HCT116 (cell line): Measurements from ENCODE around the gene GAS2. TPM values are rescaled to one million over a fixed set of nuclear protein-coding genes. Genes with fewer than 3 reads are reported as not detected.

Experiments
- ATAC-seq: fragments of 200-7000 bp; cut with Tn5 transposase; 2 replicates; pipeline ENCODE4 v1.9.1; 2020; ENCODE audit warnings: mild to moderate bottlenecking, moderate library complexity
- BruUV-seq: library from RNA; stranded (reverse); fragments of 400-500 nt; replicated peaks from 2 replicates; lab custom pipeline; 2021; lab: Mats Ljungman, UMichigan
- CTCF ChIA-PET: fragments of 300-600 bp; sonication (Branson Sonifier 250); formaldehyde crosslinking; loops from one replicate; lab custom pipeline; 2021; ENCODE audit warnings: antibody characterized with exemption; lab: Charles Lee
- POLR2A ChIA-PET: fragments of 300-600, 350-600 bp; sonication (Branson Sonifier 250); formaldehyde crosslinking; loops from one replicate; lab custom pipeline; 2021; ENCODE audit warnings: antibody characterized with exemption; lab: Charles Lee
- RAD21 ChIA-PET, 2 experiments: fragments of 300-600 bp; sonication (Branson Sonifier 250); formaldehyde crosslinking; loops; one replicate each; lab custom pipeline; 2023; ENCODE audit warnings: low total read pairs in 2 of 2; ENCODE audit not compliant: uncharacterized antibody in 2 of 2, unreplicated experiment in 2 of 2, low non-redundant PET in 1 of 2; lab: Charles Lee
- DNase-seq: peaks from one replicate; pipeline ENCODE4 v3.0.0-alpha.2; 2010; ENCODE audit warnings: low read depth, low spot score
- H2AFZ ChIP-seq: fragments of 200-600 bp; shearing (Covaris generic), sonication (generic); 2 replicates; pipeline ENCODE4 v1.6.1; 2017; ENCODE audit warnings: low read depth, mixed run types, mixed read lengths, antibody characterized with exemption, low read length; ENCODE audit not compliant: poor library complexity, severe bottlenecking
- H3K27ac ChIP-seq: 2 replicates; pipeline ENCODE4 v1.5.1; 2012; ENCODE audit warnings: low read depth, low read length
- H3K27me3 ChIP-seq: fragments of 200-600 bp; sonication (generic); 2 replicates; pipeline ENCODE4 v1.6.1; 2016; ENCODE audit warnings: mixed run types, low read length, mixed read lengths; ENCODE audit not compliant: insufficient read depth
- H3K36me3 ChIP-seq, 2 experiments: fragments of 200-500 bp in 1 of 2; fragments of 200-600 bp in 1 of 2; sonication (Bioruptor generic) in 1 of 2; sonication (generic) in 1 of 2; 2 replicates each; pipeline versions ENCODE4 v1.5.1 to v1.6.1; 2014 to 2016; ENCODE audit warnings: low read length in 2 of 2, inconsistent platforms in 1 of 2, mixed read lengths in 1 of 2, mixed run types in 1 of 2; ENCODE audit not compliant: insufficient read depth in 2 of 2, control insufficient read depth in 1 of 2
- H3K4me1 ChIP-seq, 2 experiments: fragments of 200-600 bp in 1 of 2; sonication (generic) in 1 of 2; 2 replicates each; pipeline versions ENCODE4 v1.5.1 to v1.6.1; 2012 to 2017; ENCODE audit warnings: low read length in 2 of 2, inconsistent platforms in 1 of 2, mild to moderate bottlenecking in 1 of 2, mixed read lengths in 1 of 2, mixed run types in 1 of 2, moderate library complexity in 1 of 2; ENCODE audit not compliant: insufficient read depth in 2 of 2, control insufficient read depth in 1 of 2
- H3K4me2 ChIP-seq: fragments of 200-600 bp; sonication (generic); 2 replicates; pipeline ENCODE4 v1.6.1; 2017; ENCODE audit warnings: mixed run types, low read length, mixed read lengths
- H3K4me3 ChIP-seq, 2 experiments: fragments of 200-600 bp in 1 of 2; sonication (generic) in 1 of 2; replicated peaks in 1 of 2; 2 replicates each; pipeline ENCODE4 v1.5.1; 2011 to 2016; ENCODE audit warnings: low read length in 2 of 2, control low read depth in 1 of 2, low read depth in 1 of 2, mild to moderate bottlenecking in 1 of 2, mixed read lengths in 1 of 2, mixed run types in 1 of 2
- H3K79me2 ChIP-seq: fragments of 200-600 bp; sonication (generic); 2 replicates; pipeline ENCODE4 v1.6.1; 2017; ENCODE audit warnings: mild to moderate bottlenecking, mixed run types, low read length, moderate library complexity, mixed read lengths; ENCODE audit not compliant: insufficient read depth
- H3K9ac ChIP-seq: fragments of 200-600 bp; sonication (generic); 2 replicates; pipeline ENCODE4 v1.6.1; 2016; ENCODE audit warnings: low read length, mixed read lengths
- H3K9me2 ChIP-seq: fragments of 200-600 bp; sonication (generic), shearing (Covaris generic); 2 replicates; pipeline ENCODE4 v1.6.1; 2017; ENCODE audit warnings: mixed run types, mild to moderate bottlenecking, moderate library complexity; ENCODE audit not compliant: insufficient read depth
- H3K9me3 ChIP-seq, 2 experiments: fragments of 200-500 bp in 1 of 2; fragments of 200-600 bp in 1 of 2; sonication (Bioruptor generic) in 1 of 2; sonication (generic) in 1 of 2; 2 replicates each; pipeline ENCODE4 v1.6.1; 2014 to 2017; ENCODE audit warnings: low read length in 2 of 2, mixed read lengths in 2 of 2, inconsistent platforms in 1 of 2, low read depth in 1 of 2, mild to moderate bottlenecking in 1 of 2, mixed run types in 1 of 2, moderate library complexity in 1 of 2; ENCODE audit not compliant: control insufficient read depth in 1 of 2, insufficient read depth in 1 of 2
- H4K20me1 ChIP-seq: fragments of 200-600 bp; sonication (generic), shearing (Covaris generic); 2 replicates; pipeline ENCODE4 v1.6.1; 2017; ENCODE audit warnings: mixed run types, mild to moderate bottlenecking, moderate library complexity; ENCODE audit not compliant: insufficient read depth
- ATF3 ChIP-seq: IDR thresholded peaks from 2 replicates; pipeline ENCODE4 v1.6.1; 2012
- CBX3 ChIP-seq: IDR thresholded peaks from 2 replicates; pipeline ENCODE4 v1.6.1; 2012; ENCODE audit warnings: low read depth
- CEBPB ChIP-seq: IDR thresholded peaks from 2 replicates; pipeline ENCODE4 v1.6.1; 2012; ENCODE audit warnings: low read depth
- CTCF ChIP-seq, 3 experiments: fragments of 200-600 bp in 1 of 3; sonication (generic) in 1 of 3; IDR thresholded peaks in 2 of 3; conservative IDR thresholded peaks in 1 of 3; 2 replicates each; pipeline ENCODE4 v1.5.1; 2012 to 2017; ENCODE audit warnings: low read depth in 2 of 3, low read length in 2 of 3, antibody characterized with exemption in 1 of 3, borderline replicate concordance in 1 of 3, control low read depth in 1 of 3, mild to moderate bottlenecking in 1 of 3, mixed read lengths in 1 of 3, mixed run types in 1 of 3, moderate library complexity in 1 of 3; ENCODE audit not compliant: insufficient read depth in 1 of 3
- ELF1 ChIP-seq: IDR thresholded peaks from 2 replicates; pipeline ENCODE4 v1.6.1; 2012; ENCODE audit warnings: low read depth, borderline replicate concordance
- EZH2 ChIP-seq: fragments of 200-600 bp; sonication (generic); IDR thresholded peaks from 2 replicates; pipeline ENCODE4 v1.6.1; 2017; ENCODE audit warnings: antibody characterized with exemption, mixed run types
- JUND ChIP-seq: IDR thresholded peaks from 2 replicates; pipeline ENCODE4 v1.6.1; 2012
- POLR2A ChIP-seq: IDR thresholded peaks from 2 replicates; pipeline ENCODE4 v1.7.0; 2011; ENCODE audit warnings: borderline replicate concordance; ENCODE audit not compliant: insufficient read depth, insufficient read length; ENCODE audit errors: extremely low read depth
- POLR2AphosphoS5 ChIP-seq: IDR thresholded peaks from 2 replicates; pipeline ENCODE4 v1.6.1; 2011; ENCODE audit warnings: mild to moderate bottlenecking, low read depth, low read length, moderate library complexity
- RAD21 ChIP-seq: IDR thresholded peaks from 2 replicates; pipeline ENCODE4 v1.6.1; 2012; ENCODE audit warnings: low read depth, mild to moderate bottlenecking
- SIN3A ChIP-seq: IDR thresholded peaks from 2 replicates; pipeline ENCODE4 v1.6.1; 2012; ENCODE audit warnings: low read depth
- SP1 ChIP-seq: IDR thresholded peaks from 2 replicates; pipeline ENCODE4 v1.6.1; 2012; ENCODE audit warnings: low read depth
- SRF ChIP-seq: IDR thresholded peaks from 2 replicates; pipeline ENCODE4 v1.6.1; 2012; ENCODE audit warnings: low read depth
- TCF7L2 ChIP-seq: IDR thresholded peaks from 2 replicates; pipeline ENCODE4 v1.7.0; 2011; ENCODE audit warnings: borderline replicate concordance, inconsistent platforms; ENCODE audit not compliant: insufficient read depth, insufficient read length; ENCODE audit errors: extremely low read depth
- YY1 ChIP-seq: IDR thresholded peaks from 2 replicates; pipeline ENCODE4 v1.6.1; 2011; ENCODE audit warnings: low read length, low read depth, moderate library complexity, mild to moderate bottlenecking; ENCODE audit not compliant: insufficient replicate concordance; ENCODE audit errors: extremely low read depth
- intact Hi-C: fragments of 100-400 bp; cut with micrococcal nuclease; formaldehyde crosslinking; loops from 2 replicates; pipeline ENCODE4 v1.10.0; 2022
- total RNA-seq: library from RNA; stranded (reverse); gene quantifications from one replicate; pipeline ENCODE4 v1.2.1, GENCODE V29; 2021; ENCODE audit not compliant: unreplicated experiment
- TF ChIP-seq, protein P1 (sequence below): IDR thresholded peaks from 2 replicates; pipeline ENCODE4 v1.6.1; 2011; ENCODE audit warnings: mild to moderate bottlenecking, low read length, moderate library complexity; ENCODE audit not compliant: insufficient replicate concordance; ENCODE audit errors: extremely low read depth
- TF ChIP-seq, protein P2 (sequence below): IDR thresholded peaks from 2 replicates; pipeline ENCODE4 v1.6.1; 2012; ENCODE audit warnings: low read depth
- TF ChIP-seq, protein P3 (sequence below): IDR thresholded peaks from 2 replicates; pipeline ENCODE4 v1.6.1; 2012

The GAS2 gene
- total RNA-seq, 1 experiment from 2014 or later = not detected

- intact Hi-C loops = no loop called here
- Histone ChIP-seq H3K36me3 (no peaks in the 10 kb centered on the region), H3K9ac (no peak overlapping the region), H3K4me3 (no peak overlapping the region), H3K79me2 (no peaks in the 10 kb centered on the region), H4K20me1 (no peaks in the 10 kb centered on the region), H3K27me3 (peaks cover 17% of the 10 kb centered on the region; the same call in 1 of the 2 replicates), H2AFZ (no peak overlapping the region), H3K4me1 (no peaks in the 10 kb centered on the region), H3K9me3 (no peaks in the 10 kb centered on the region), H3K27ac (no peak overlapping the region), H3K9me2 (no peaks in the 10 kb centered on the region), H3K4me2 (no peak overlapping the region)
- no TSS peak for BruUV-seq
- ChIA-PET POLR2A (no interaction called here), CTCF (no interaction called here), RAD21 (no interaction called here)
- TF ChIP-seq CBX3 = no peak
- TF ChIP-seq, protein P1, sequence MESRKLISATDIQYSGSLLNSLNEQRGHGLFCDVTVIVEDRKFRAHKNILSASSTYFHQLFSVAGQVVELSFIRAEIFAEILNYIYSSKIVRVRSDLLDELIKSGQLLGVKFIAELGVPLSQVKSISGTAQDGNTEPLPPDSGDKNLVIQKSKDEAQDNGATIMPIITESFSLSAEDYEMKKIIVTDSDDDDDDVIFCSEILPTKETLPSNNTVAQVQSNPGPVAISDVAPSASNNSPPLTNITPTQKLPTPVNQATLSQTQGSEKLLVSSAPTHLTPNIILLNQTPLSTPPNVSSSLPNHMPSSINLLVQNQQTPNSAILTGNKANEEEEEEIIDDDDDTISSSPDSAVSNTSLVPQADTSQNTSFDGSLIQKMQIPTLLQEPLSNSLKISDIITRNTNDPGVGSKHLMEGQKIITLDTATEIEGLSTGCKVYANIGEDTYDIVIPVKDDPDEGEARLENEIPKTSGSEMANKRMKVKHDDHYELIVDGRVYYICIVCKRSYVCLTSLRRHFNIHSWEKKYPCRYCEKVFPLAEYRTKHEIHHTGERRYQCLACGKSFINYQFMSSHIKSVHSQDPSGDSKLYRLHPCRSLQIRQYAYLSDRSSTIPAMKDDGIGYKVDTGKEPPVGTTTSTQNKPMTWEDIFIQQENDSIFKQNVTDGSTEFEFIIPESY = no peak
- TF ChIP-seq TCF7L2 = no peak
- no peak for TF ChIP-seq ATF3
- TF ChIP-seq, protein P2, sequence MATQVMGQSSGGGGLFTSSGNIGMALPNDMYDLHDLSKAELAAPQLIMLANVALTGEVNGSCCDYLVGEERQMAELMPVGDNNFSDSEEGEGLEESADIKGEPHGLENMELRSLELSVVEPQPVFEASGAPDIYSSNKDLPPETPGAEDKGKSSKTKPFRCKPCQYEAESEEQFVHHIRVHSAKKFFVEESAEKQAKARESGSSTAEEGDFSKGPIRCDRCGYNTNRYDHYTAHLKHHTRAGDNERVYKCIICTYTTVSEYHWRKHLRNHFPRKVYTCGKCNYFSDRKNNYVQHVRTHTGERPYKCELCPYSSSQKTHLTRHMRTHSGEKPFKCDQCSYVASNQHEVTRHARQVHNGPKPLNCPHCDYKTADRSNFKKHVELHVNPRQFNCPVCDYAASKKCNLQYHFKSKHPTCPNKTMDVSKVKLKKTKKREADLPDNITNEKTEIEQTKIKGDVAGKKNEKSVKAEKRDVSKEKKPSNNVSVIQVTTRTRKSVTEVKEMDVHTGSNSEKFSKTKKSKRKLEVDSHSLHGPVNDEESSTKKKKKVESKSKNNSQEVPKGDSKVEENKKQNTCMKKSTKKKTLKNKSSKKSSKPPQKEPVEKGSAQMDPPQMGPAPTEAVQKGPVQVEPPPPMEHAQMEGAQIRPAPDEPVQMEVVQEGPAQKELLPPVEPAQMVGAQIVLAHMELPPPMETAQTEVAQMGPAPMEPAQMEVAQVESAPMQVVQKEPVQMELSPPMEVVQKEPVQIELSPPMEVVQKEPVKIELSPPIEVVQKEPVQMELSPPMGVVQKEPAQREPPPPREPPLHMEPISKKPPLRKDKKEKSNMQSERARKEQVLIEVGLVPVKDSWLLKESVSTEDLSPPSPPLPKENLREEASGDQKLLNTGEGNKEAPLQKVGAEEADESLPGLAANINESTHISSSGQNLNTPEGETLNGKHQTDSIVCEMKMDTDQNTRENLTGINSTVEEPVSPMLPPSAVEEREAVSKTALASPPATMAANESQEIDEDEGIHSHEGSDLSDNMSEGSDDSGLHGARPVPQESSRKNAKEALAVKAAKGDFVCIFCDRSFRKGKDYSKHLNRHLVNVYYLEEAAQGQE = no peak
- TF ChIP-seq, protein P3, sequence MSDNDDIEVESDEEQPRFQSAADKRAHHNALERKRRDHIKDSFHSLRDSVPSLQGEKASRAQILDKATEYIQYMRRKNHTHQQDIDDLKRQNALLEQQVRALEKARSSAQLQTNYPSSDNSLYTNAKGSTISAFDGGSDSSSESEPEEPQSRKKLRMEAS = no peak
- TF ChIP-seq RAD21 = no peak
- TF ChIP-seq CTCF (IDR thresholded peaks at IDR 0.05 in 2 of 3, conservative IDR thresholded peaks at IDR 0.05 in 1 of 3; ENCODE audit: borderline replicate concordance in 1 of 3, insufficient read depth in 1 of 3, low read depth in 2 of 3, low read length in 2 of 3) = no peak
- no peak for TF ChIP-seq CEBPB
- no peak for TF ChIP-seq SIN3A
- no peak for TF ChIP-seq EZH2
- no peak for TF ChIP-seq ELF1
- TF ChIP-seq POLR2A = no peak
- no peak for TF ChIP-seq SRF
- TF ChIP-seq POLR2AphosphoS5 = no peak
- no peak for TF ChIP-seq JUND
- no peak for TF ChIP-seq YY1
- TF ChIP-seq SP1 = no peak
- no peak for DNase-seq
- ATAC-seq = no peak
Measured at GRCh38 chr11:22699388-22699787, 33.0 kb downstream of the GAS2 start.
